SK-N-SH treated with all-trans-retinoic acid at 6 μM for 48 hours (cell line): ENCODE data around the gene GCLC.

Source experiments
- ATAC-seq: fragments of 200-7000 bp; cut with Tn5 transposase; 3 replicates; pipeline ENCODE4 v1.9.1; 2020; ENCODE audit warnings: mild to moderate bottlenecking, moderate library complexity
- ARNTL ChIP-seq: fragments of 450-650 bp; formaldehyde crosslinking; IDR thresholded peaks from 2 replicates; pipeline ENCODE4 v1.5.0; 2020; ENCODE audit warnings: low read depth, mild to moderate bottlenecking, moderate library complexity, borderline replicate concordance
- BACH2 ChIP-seq: fragments of 250-450 bp; sonication (Bioruptor Pico); IDR thresholded peaks from 2 replicates; pipeline ENCODE4 v1.9.0; 2021; ENCODE audit warnings: mild to moderate bottlenecking, borderline replicate concordance
- CSRNP3 ChIP-seq: fragments of 250-450 bp; sonication (Bioruptor Pico); IDR thresholded peaks from 2 replicates; pipeline ENCODE4 v1.5.1; 2021; ENCODE audit warnings: mild to moderate bottlenecking, moderate library complexity
- ESRRG ChIP-seq: fragments of 250-450 bp; sonication (Bioruptor Pico); IDR thresholded peaks from 2 replicates; pipeline ENCODE4 v1.6.1; 2021; ENCODE audit warnings: mild to moderate bottlenecking
- GLIS3 ChIP-seq: fragments of 250-450 bp; sonication (Bioruptor Pico); IDR thresholded peaks from 2 replicates; pipeline ENCODE4 v1.5.0; 2020; ENCODE audit warnings: mild to moderate bottlenecking, moderate library complexity
- ISL1 ChIP-seq: fragments of 250-450 bp; sonication (Bioruptor Pico); IDR thresholded peaks from 2 replicates; pipeline ENCODE4 v2.1.2; 2022; ENCODE audit warnings: mild to moderate bottlenecking, moderate library complexity
- OSR1 ChIP-seq: fragments of 250-450 bp; sonication (Bioruptor Pico); IDR thresholded peaks from 2 replicates; pipeline ENCODE4 v1.8.0; 2022; ENCODE audit warnings: moderate library complexity, mild to moderate bottlenecking, inconsistent platforms
- PATZ1 ChIP-seq: fragments of 250-450 bp; sonication (Bioruptor Pico); IDR thresholded peaks from 2 replicates; pipeline ENCODE4 v1.8.0; 2020; ENCODE audit warnings: mild to moderate bottlenecking, moderate library complexity, borderline replicate concordance
- POU6F1 ChIP-seq: fragments of 250-450 bp; sonication (Bioruptor Pico); IDR thresholded peaks from 2 replicates; pipeline ENCODE4 v1.8.0; 2021; ENCODE audit warnings: low read depth, mild to moderate bottlenecking, moderate library complexity, borderline replicate concordance
- PPARA ChIP-seq: fragments of 250-450 bp; sonication (Bioruptor Pico); IDR thresholded peaks from 2 replicates; pipeline ENCODE4 v1.5.0; 2020; ENCODE audit warnings: mild to moderate bottlenecking, borderline replicate concordance
- RARB ChIP-seq: fragments of 250-450 bp; sonication (Bioruptor Pico); IDR thresholded peaks from 2 replicates; pipeline ENCODE4 v1.8.0; 2021; ENCODE audit warnings: mild to moderate bottlenecking, moderate library complexity
- SNAI2 ChIP-seq: fragments of 250-450 bp; sonication (Bioruptor Pico); IDR thresholded peaks from 2 replicates; pipeline ENCODE4 v1.5.0; 2020; ENCODE audit warnings: mild to moderate bottlenecking, moderate library complexity
- TCF4 ChIP-seq: fragments of 250-450 bp; sonication (Bioruptor Pico); IDR thresholded peaks from 2 replicates; pipeline ENCODE4 v1.8.0; 2021; ENCODE audit warnings: mild to moderate bottlenecking, moderate library complexity, borderline replicate concordance
- TOX ChIP-seq: fragments of 250-450 bp; sonication (Bioruptor Pico); IDR thresholded peaks from 2 replicates; pipeline ENCODE4 v1.8.0; 2021; ENCODE audit warnings: mild to moderate bottlenecking, moderate library complexity, borderline replicate concordance
- TSHZ2 ChIP-seq: fragments of 250-450 bp; sonication (Bioruptor Pico); IDR thresholded peaks from 2 replicates; pipeline ENCODE4 v1.5.0; 2020; ENCODE audit warnings: mild to moderate bottlenecking, moderate library complexity
- ZC3H10 ChIP-seq: fragments of 250-450 bp; sonication (Bioruptor Pico); IDR thresholded peaks from 2 replicates; pipeline ENCODE4 v1.5.1; 2021; ENCODE audit warnings: mild to moderate bottlenecking, moderate library complexity
- ZFP3 ChIP-seq: fragments of 250-450 bp; sonication (Bioruptor Pico); IDR thresholded peaks from 2 replicates; pipeline ENCODE4 v1.5.0; 2020; ENCODE audit warnings: mild to moderate bottlenecking, moderate library complexity
- ZFP30 ChIP-seq: fragments of 450-650 bp; formaldehyde crosslinking; IDR thresholded peaks from 2 replicates; pipeline ENCODE4 v1.5.0; 2022; ENCODE audit warnings: mild to moderate bottlenecking, moderate library complexity
- ZNF565 ChIP-seq: fragments of 450-650 bp; formaldehyde crosslinking; conservative IDR thresholded peaks from 2 replicates; pipeline ENCODE4 v1.5.0; 2020; ENCODE audit warnings: low read depth, mild to moderate bottlenecking, moderate library complexity
- ZNF70 ChIP-seq: fragments of 450-650 bp; formaldehyde crosslinking; IDR thresholded peaks from 2 replicates; pipeline ENCODE4 v1.5.0; 2020; ENCODE audit warnings: mild to moderate bottlenecking, moderate library complexity
- ZNF8 ChIP-seq: fragments of 450-650 bp; formaldehyde crosslinking; IDR thresholded peaks from 2 replicates; pipeline ENCODE4 v1.5.0; 2020; ENCODE audit warnings: mild to moderate bottlenecking, moderate library complexity

Gene GCLC

GRCh38 chr6:53479871-53480270 lies 65.0 kb downstream of the GCLC start (continued):
- no peak for TF ChIP-seq POU6F1 (CRISPR knock-in tag)
- TF ChIP-seq ARNTL (CRISPR knock-in tag): no peak
- TF ChIP-seq ZFP3 (CRISPR knock-in tag): no peak

GRCh38 chr6:53476964-53477363 lies 67.9 kb downstream of the GCLC start:
- no peak for ATAC-seq
- no peak for TF ChIP-seq CSRNP3 (CRISPR knock-in tag)

- TF ChIP-seq ISL1 (CRISPR knock-in tag) (no peak), GLIS3 (no peak), POU6F1 (CRISPR knock-in tag) (no peak), ARNTL (CRISPR knock-in tag) (no peak), ZFP3 (CRISPR knock-in tag) (no peak), PATZ1 (CRISPR knock-in tag) (no peak), ZNF70 (CRISPR knock-in tag) (no peak), CSRNP3 (CRISPR knock-in tag) (no peak), ZNF565 (CRISPR knock-in tag) (no peak), BACH2 (CRISPR knock-in tag) (no peak), RARB (no peak), ESRRG (CRISPR knock-in tag) (no peak), ZC3H10 (CRISPR knock-in tag) (no peak), TCF4 (CRISPR knock-in tag) (no peak), ZFP30 (CRISPR knock-in tag) (no peak), PPARA (CRISPR knock-in tag) (no peak)
- no peak for ATAC-seq
Measured at GRCh38 chr6:53474010-53474409, 70.9 kb downstream of the GCLC start.

- no peak for ATAC-seq
- TF ChIP-seq ZNF8 (CRISPR knock-in tag): no peak
Measured at GRCh38 chr6:53469163-53469562, 75.7 kb downstream of the GCLC start.

- ATAC-seq: no peak
- TF ChIP-seq SNAI2 (CRISPR knock-in tag) (no peak), ZFP30 (CRISPR knock-in tag) (no peak), CSRNP3 (CRISPR knock-in tag) (no peak), ZFP3 (CRISPR knock-in tag) (no peak), GLIS3 (no peak), TOX (CRISPR knock-in tag) (no peak), TSHZ2 (CRISPR knock-in tag) (no peak), BACH2 (CRISPR knock-in tag) (no peak), ZC3H10 (CRISPR knock-in tag) (no peak), ZNF8 (CRISPR knock-in tag) (no peak), OSR1 (CRISPR knock-in tag) (no peak), ARNTL (CRISPR knock-in tag) (no peak)
Measured at GRCh38 chr6:53466257-53466656, 78.6 kb downstream of the GCLC start.
